HG03025 (cell line): ENCODE measurements around the gene FMNL2.
"Not testable (repeated sequence)": the region's sequence is repeated elsewhere in the genome, so short reads cannot be mapped to it uniquely, and the experiment has no call there.

Experiments
- ATAC-seq: cut with Tn5 transposase; IDR thresholded peaks from one replicate; pipeline ENCODE4 v1.9.1; 2021; ENCODE audit warnings: mild to moderate bottlenecking, moderate library complexity; ENCODE audit not compliant: unreplicated experiment, low FRiP score

Gene FMNL2

DNA sequence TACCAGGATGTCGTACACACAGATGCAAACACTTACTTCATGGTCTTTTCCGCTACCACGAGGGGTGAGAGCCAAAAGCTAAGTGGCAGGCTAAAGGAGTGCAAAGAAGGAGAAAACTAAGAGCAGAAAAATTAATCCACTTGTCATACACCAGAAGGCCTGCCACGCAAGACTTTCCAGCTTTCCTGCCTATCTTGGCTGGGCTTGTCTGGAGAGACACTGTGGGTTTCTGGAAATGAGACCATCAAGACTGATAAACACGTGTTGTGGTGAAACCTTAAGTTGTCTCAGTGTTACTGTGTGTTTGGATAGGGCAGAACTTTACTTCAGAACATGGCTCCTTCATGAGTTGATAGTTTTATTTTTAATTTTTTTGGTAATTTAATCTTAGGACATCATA lies 175.6 kb downstream of the FMNL2 start:
- no peak for ATAC-seq

DNA sequence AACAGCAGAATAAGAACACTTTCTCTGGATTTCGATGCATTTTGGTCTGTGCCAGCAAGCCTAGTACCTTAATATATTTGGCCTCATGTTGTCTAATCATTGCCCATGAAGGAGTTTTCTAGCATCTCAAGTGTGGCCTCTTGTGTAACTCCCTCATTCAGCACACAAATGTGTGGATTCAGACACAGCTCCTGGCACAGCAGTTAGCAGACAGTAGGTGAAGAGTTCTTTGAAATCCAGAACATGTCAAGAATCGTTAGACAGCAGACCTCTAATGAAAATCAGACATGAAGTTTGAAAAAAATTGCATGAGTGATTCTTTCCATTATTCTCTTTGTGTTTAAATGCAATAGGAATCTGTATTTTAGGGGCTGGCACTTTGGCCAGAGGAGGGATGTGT lies 177.0 kb downstream of the FMNL2 start:
- ATAC-seq: no peak

DNA sequence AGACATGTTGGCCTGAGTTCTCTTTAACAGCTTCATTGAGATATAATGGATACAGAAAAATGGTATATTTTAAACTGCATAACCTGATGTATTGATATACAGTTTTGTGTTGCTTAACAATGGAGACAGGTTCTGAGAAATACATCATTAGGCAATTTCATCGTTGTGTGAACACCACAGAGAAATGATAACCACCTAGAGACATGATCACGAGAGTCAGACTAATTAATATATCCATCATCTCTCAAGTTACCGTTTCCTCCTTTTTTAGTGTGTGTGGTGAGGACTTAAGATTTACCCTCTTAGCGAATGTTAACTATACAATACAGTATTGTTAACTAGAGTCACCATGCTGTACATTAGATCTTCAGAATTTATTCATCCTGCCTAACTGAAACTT lies 178.1 kb downstream of the FMNL2 start:
- no peak for ATAC-seq

DNA sequence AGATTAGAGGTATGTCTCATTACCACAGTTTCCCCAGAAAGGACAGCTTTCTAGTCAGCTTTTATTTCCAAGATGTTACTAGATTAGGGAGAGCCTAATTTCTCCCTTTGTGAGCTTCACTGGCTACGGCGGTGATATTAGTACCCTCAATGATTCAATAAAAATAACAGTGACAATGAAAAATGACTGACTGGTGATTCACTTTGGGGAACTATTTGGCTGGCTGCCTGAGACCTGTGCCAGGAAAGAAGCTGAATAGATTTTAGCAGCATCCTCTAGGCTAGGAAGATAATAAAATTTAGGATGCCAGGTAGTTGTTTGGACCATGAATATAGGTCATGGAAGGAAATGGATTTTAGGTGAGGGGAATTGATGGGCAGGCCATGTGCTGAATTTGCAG lies 178.7 kb downstream of the FMNL2 start:
- ATAC-seq: no peak

DNA sequence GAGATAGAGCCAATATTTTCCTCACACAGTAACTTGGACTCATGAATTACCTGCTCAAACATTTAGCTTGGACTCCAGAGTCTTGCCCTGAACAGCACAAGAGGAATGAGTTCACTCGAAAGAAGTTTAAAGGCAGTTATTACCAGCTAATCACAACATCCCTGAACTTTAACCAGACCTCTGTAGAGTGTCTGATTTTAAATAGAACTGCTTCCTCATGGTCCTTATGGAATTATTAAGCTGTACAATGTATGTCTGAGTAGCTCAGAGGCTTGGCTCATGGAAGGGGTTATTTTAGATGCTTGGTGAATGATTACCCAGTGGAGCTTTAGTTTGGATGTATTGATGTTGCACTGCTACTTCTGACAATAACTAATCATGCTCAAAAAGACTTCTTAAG lies 183.1 kb downstream of the FMNL2 start:
- ATAC-seq: no peak

DNA sequence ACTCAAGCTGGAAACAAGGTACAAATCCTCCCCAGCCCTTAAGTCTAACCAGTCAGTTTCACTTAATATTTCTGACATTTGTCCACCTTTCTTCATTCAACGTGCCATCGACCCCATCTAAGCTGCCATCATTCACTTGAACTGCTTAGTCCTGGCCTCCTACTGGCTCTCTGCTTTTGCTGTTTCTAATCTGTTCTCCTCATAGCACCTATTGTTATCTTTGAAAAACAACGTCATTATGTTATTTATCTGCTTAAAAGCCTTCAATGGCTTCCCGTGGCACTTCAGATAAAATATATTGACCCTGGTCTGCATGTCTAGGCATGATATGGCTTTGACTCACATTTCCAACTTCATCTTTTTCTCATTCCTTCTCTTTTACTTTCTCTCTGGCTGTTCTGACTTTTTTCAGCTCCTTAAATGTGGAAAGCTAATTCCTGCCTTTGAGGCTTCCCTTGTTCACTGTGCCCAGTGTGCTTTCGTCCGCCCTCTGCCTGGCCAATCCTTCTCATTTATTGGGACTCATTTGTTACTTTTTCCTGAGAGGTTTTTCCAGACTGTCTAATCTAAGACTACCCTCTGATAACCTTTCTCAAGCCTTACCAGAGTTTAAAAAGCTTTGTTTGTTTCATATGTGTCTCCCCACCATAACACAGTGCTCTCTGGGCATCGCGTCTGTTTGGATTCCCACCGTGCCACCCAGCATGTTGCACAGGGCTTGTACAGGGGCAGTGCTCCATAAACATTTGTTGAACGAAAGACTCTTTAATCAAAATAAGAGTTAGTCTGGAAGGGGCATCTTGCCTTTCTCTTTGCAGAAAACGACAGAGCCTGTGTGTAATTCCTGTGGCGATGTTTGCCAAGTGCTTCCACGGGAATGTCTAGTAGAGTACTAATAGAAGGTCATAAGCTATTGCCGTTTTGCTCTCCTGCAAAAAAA lies 183.9 kb downstream of the FMNL2 start:
- ATAC-seq: no peak

DNA sequence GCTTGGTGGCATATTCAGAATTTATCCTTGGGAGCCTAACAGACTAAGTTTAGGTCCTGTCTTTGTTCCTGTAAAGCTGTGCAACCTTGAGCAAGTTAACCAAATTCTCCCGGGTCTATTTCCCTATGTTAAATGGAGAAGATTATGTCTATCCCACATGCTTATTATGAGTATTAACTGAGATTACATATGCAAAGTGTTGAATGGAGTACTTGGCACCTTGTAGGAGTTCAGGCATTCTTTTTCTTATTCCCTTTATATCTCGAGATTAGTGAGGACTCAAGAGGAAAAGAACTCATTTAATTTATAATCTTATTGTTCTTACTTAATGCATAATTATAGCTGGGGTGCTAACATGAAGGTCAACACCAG lies 184.6 kb downstream of the FMNL2 start:
- no peak for ATAC-seq

DNA sequence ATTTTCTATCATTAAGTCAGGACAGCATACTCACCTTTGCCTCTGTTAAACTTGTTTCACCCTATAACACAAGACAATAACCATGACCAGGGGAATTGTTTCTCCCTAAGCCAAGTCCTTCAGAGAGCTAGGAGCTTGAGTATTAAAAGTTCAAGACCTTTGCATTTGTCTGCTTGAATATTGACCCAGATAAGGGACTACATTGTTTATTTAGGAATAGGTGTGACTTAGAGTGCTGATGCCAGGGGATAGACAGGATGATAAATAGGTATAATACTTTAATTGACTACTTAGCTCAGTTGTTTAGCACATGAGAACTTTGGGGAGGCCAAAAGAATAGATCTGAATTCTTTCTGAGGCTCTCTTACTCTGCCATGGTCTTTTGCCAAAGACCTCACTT lies 185.8 kb downstream of the FMNL2 start:
- no peak for ATAC-seq

DNA sequence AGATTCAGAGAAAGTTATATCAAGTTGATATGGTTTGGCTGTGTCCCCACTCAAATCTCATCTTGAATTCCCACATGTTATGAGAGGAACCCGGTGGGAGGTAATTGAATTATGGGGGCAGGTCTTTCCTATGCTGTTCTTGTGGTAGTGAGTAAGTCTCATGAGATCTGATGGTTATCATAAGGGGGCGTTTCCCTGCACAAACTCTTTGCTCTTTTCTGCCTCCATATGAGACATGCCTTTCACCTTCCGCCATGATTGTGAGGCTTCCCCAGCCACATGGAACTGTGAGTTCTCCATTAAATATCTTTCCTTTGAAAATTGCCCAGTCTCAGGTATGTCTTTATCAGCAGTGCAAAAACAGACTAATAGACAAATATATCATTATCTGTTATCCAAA lies 187.5 kb downstream of the FMNL2 start:
- ATAC-seq: not testable (repeated sequence)

DNA sequence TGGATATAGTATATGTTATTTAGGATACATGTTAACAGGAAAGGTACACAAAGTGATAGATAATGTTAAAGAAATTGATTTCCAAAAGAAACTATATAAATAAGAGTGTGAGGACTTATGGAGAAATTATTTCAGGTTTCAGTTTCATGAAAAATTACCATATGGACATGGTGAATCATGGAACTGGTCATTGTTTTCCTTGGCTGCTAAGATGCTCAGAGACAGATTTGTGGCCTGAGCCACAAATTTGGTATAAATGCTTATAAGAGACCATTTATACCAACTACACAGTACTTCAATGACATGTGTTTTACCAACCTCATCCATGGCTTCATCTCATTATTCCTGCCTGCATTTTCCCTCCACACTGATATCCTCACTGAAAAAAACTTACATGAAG lies 188.1 kb downstream of the FMNL2 start:
- no peak for ATAC-seq

DNA sequence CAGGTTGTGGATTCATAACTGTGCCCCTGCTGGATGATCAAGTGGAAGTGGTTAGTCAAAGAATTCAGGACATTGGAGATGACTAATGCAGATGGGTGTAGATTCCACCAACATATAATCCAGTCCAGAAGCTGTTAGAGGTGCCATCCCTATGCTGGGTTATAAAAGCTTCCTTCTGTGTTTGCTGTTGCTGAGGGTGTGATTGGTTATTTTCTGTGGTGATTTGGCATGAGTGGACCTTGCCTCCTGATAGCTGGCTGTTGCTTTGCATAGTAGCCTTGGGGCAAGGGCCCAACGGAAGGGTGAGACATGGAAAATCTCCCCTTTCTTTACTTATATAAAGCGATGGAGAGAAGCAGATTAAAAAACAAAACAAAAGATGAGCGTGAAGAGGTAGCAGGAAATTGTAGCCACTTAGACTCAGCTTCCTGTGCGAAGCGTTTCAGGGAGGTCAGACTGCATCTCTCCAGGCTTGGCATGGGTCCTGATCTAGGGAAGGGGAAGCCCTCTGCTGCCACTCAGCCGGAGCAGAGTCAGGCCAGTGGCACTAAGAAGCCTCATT lies 190.4 kb downstream of the FMNL2 start:
- no peak for ATAC-seq

DNA sequence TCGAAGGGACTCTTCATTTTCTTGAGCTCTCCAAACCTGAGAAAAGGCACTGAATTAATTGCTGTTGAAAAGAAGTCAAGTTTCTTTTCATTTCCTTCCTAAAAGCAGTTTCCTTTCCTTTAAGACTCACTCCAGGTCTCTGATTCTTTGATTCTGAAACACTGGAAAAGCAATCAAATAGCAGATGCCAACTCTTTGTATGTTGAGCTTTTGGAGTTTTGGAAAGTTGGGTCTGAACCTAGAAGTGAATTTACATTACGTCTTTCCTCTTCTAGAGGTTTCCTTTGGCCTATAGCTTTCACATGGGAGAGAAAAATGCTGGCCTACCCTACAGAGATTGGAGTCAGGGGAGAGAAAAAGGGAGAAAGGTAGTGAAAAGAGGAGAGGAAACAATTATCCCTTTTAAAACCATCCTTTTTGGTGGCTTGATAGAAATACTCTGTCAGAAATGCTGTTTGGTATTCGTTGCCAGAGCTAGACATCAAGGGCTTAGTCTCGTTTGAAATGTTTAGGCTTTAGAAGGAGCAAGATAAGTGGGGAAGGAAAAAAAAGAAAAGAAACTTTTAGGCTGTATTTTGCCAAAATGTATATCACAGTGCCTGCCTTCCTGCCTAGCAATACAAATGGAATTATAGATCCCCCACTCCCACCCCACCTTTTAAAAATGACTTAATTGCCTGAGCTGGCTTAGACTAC lies 194.6 kb downstream of the FMNL2 start:
- ATAC-seq: no peak

DNA sequence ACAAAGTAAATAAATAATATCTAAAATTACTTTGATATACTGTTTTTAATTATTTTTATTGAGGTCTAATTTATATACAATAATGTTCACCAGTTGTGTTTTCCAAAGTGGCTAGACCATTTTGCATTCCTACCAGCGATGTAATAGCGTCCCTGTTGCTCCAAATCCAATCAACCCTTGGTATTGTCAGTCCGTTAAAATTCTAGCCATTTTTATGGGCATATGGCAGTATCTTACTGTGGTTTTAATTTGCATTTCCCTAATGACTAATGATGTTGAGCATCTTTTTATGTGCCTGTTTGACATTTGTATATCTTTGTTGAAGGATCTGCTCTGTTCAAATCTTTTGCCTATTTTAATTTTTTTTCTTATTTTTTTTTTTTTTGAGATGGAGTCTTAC lies 197.3 kb downstream of the FMNL2 start:
- ATAC-seq: no peak

DNA sequence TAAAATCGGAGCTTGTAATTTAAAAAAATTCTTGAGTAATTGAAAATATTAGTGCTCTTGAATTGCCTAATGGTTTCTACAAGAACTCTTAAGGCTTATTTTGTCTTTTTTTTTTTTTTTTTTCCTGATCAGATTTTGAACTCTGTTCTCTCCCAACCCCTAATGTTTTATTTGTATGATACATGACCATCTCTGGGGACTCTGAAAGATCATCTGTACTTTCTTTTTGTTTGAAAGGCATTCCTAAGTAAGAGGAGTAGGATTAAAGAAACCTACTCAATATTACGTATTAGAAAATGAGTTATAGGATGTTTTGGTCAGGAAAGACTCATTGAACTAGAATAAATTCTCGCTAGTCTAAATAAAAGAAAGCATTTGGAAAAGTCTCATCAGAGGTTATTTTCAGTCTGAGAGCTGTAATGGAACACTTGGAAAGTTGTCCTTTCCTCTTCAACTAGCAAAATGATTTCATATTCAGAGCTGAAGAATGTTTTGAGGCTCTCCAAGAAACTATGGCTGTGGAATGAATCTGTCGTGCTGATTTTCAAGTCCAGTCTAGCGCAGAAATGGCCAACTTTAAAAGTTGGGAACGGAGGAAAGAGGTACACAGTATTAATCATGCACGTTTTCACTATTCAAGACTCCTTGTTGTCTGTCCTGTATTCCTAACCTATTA lies 199.6 kb downstream of the FMNL2 start:
- ATAC-seq: no peak

DNA sequence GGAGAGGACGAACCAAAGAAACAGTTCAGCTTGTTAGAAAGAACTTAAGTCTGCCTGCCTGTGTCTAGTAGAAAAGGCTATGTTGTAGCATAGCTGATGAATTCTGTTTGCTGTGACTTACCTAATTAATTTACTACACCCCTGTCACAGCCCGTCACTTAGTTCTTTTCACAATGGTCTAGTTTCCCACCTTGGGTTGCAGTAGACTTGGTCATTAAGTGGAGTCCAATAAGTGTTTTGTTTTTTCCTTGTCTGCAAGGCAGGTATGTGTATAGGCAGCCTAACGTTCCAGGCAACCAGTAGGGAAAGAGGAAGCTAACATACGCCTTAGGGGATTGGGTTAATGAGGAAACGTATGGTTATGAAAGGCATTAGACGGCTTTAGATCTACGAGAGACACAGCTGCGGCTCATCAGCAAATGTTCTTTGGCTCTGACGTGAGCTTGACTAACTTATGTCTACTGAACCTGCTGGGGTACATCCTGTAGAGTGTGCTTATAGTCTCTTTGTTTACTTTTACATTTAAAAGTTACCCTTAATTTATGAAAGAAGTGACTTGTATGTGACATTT lies 202.2 kb downstream of the FMNL2 start:
- no peak for ATAC-seq

DNA sequence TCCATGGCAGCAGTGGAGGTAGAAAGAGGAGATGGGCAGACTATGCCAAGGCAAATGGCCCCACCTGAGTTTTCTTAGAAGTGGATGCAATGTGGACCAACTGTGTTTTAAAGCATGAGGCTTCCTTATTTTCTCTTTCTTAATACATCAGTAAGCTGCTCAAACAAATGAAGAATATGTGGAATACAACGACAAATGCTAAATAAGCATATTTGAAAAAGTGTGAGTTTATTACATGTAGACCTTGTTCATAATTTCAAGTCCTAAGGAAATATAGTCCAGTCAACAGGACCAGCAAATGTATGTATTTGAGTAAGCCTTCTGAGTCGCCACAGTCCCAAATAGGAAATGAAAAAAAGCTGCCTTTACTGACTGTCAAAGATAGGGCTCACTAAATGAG lies 204.4 kb downstream of the FMNL2 start:
- no peak for ATAC-seq

DNA sequence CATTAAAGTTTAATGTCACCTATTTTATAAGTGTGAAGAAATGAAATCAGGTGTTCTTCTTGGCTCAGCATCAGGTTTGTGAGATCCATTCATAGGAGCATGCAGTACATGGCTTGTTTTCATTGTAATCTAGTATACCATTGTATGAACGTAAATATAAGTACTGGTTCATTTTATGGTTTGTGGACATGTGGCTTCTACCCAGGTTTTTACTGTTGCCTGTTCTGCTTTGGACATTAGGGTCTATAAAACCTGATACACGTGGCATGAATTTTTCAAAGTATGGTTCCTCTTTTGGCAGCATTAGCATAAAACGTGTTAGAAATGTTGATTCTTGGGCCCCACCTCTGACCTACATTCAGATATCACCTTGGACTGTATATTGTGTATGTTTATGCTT lies 206.7 kb downstream of the FMNL2 start:
- ATAC-seq: no peak

DNA sequence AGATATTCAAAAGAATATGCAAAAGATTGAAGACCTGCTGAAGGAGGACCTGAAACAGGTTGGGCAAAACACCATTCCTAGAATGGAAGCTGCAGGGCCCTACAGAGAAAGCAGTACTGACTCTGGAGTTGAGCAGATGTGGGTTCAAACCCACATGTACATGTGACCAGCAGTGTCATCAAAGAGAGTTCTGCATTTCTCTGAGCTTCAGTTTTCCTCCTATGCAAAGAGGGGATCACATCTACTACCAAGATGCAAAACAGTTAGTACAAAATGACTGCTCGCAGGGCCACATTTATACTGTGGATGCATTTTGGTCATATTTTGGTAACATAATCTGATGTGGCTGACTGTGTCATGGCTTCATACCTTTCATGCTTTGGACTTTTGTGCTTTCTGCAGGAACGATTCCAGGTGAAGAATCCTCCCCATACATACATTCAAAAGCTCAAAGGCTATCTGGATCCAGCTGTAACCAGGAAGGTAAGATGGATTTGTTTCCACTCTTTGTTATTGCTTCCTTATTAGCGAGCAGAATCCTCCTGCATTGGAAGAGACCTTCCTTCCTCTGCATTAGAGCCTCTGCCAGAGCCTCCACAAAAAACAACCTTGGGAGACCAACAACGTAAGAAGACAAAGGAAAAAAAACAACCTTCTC lies 207.5 kb downstream of the FMNL2 start:
- no peak for ATAC-seq

DNA sequence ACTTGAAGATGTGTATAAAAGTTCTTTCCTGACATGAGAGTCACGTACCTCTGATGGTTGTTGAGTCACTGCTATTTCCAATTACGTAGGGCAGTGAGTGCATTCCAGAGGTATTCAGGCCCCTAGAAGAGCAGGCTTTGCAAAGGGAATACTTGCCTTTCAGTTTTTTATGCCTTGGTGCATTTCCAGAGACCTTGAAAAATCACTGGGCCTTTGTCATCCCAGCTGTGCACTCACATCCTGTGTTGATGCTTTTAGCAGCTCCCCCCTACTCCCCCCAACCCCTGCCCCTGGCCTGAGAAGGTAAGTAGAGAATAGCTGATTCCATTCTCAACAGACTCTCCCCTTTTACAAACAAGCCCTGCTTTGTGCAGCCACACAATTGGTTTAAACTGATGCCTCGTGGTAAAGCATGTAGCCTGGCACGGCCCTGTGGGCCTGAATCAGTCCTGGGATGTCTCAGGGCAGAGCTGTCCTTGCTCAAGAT lies 208.1 kb downstream of the FMNL2 start:
- ATAC-seq: no peak

DNA sequence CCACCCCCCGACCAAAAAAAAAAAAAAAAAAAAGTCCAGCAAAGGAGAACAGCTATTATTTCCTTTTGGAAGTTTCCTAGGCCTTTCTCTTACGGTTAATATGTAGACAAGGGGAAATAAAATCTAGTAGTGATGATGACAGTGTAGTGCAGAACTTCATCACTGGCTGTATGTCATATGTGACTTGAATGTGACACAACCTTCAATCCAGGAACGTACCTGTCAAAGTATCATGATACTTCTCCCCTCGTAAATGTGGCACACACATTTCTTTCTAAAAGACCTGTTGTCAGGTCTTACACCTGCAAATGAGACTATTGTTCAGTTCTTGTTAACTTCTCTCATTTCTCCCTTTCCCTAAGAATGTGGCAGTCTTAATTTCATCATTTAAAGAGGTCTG lies 208.7 kb downstream of the FMNL2 start:
- ATAC-seq: no peak
